ENCODE measurements around the gene ARHGAP40. TPM values are rescaled to one million over a fixed set of nuclear protein-coding genes. Genes with fewer than 3 reads are reported as not detected.

The ARHGAP40 gene
- total and polyA plus RNA-seq, 2 experiments from 2014 or later, result 0.21 TPM; not detected in 1

GRCh38 chr20:38629979-38630378 is 28.4 kb downstream of the ARHGAP40 start:
- Mint-ChIP-seq H3K36me3 (ENCODE audit: low read depth) (no peaks in the 10 kb centered on the region), H3K4me3 (no peak overlapping the region), H3K9me3 (no peaks in the 10 kb centered on the region; the same call in 2 of the 3 replicates), H3K27ac (no peak overlapping the region), H3K27me3 (ENCODE audit: insufficient read depth, low read depth, poor library complexity) (peaks cover 14% of the 10 kb centered on the region), H3K4me1 (peaks cover 19% of the 10 kb centered on the region)
- Histone ChIP-seq H3K4me1 (ENCODE audit: insufficient read depth) (peaks cover 7% of the 10 kb centered on the region; the same call in 1 of the 2 replicates), H3K27ac (ENCODE audit: low read depth) (no peak overlapping the region), H3K36me3 (ENCODE audit: insufficient read depth) (no peaks in the 10 kb centered on the region), H3K9me2 (ENCODE audit: insufficient read depth) (no peaks in the 10 kb centered on the region), H3F3A (replicated peaks; ENCODE audit: low read depth) (no peaks in the 10 kb centered on the region), H3K79me2 (replicated peaks; ENCODE audit: insufficient read depth) (no peaks in the 10 kb centered on the region), H3K4me2 (no peak overlapping the region), H4K20me1 (replicated peaks; ENCODE audit: insufficient read depth) (no peaks in the 10 kb centered on the region), H2AFZ (no peak overlapping the region), H3K4me3 (no peak overlapping the region), H3K27me3 (ENCODE audit: insufficient read depth) (no peaks in the 10 kb centered on the region; the same call in 1 of the 2 replicates)
- ATAC-seq (no peak), DNase-seq (ENCODE audit: low spot score) (no peak)
- TF ChIP-seq ETS1 (IDR thresholded peaks at IDR 0.05) (no peak), CREB1 (CRISPR knock-in tag; IDR thresholded peaks at IDR 0.05; ENCODE audit: low read depth) (no peak), POLR2AphosphoS5 (IDR thresholded peaks at IDR 0.05; ENCODE audit: low read depth) (no peak), ZNF462 (CRISPR knock-in tag; IDR thresholded peaks at IDR 0.05) (no peak), EZH2 (IDR thresholded peaks at IDR 0.05; ENCODE audit: low read depth, unreplicated experiment) (no peak), EZH2phosphoT487 (IDR thresholded peaks at IDR 0.05; ENCODE audit: unreplicated experiment) (no peak), ZNF331 (CRISPR knock-in tag; IDR thresholded peaks at IDR 0.05; ENCODE audit: low read depth) (no peak), ZNF114 (CRISPR knock-in tag; IDR thresholded peaks at IDR 0.05) (no peak), JUNB (IDR thresholded peaks at IDR 0.05; ENCODE audit: unreplicated experiment) (no peak), STAT1 (IDR thresholded peaks at IDR 0.05; ENCODE audit: unreplicated experiment) (no peak), NANOG (IDR thresholded peaks at IDR 0.05; ENCODE audit: borderline replicate concordance) (no peak), REST (IDR thresholded peaks at IDR 0.05; ENCODE audit: unreplicated experiment) (no peak), CTCF (conservative IDR thresholded peaks at IDR 0.05; ENCODE audit: low read depth in 2 of 2) (no peak)
